HG02840 (cell line): ENCODE data around the gene NR2C2.
"Not testable (repeated sequence)": the region's sequence is repeated elsewhere in the genome, so short reads cannot be mapped to it uniquely, and the experiment has no call there.

ENCODE experiments used
- ATAC-seq: cut with Tn5 transposase; IDR thresholded peaks from one replicate; pipeline ENCODE4 v1.9.1; 2021; ENCODE audit warnings: mild to moderate bottlenecking, moderate library complexity, moderate number of reproducible peaks; ENCODE audit not compliant: unreplicated experiment, low FRiP score

Gene NR2C2

DNA sequence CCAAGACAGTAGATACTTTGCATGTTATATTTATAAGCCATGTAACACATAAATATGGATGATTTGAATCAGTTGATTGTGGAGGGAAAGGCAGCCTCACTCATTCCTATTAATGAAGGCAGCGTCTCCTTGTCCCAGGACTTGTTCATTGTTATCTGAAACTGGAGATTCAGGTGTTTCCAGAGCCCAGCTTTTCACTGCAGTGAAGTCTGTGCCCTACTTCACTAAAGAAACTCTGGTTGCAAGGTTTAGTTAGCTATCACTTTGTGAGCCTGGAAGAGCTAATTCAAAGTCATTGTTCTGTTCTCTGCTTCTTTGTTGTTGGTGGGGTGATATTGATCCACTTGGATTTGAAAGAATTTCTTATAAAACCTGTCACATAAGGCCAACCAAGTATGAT lies 9.8 kb downstream of the NR2C2 start:
- ATAC-seq: no peak

DNA sequence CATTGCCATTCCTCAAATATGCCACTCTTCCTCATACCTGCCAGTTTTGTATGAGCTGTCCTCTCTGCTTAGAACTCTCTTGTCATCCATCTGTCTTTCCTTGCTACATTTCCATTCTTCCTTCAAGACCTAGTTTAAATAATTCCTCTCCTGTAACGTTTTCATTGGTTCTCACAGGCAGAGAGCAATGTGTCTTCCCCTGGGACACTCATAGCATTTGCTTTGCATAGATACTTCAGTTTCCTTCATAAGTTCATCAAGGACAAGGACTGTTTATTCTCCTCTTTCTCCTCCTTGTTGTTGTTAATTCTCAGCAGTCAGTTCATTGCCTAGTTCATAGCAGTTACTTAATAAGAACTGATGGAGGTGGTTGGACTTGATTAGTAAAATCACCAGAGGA lies 10.5 kb downstream of the NR2C2 start:
- no peak for ATAC-seq

DNA sequence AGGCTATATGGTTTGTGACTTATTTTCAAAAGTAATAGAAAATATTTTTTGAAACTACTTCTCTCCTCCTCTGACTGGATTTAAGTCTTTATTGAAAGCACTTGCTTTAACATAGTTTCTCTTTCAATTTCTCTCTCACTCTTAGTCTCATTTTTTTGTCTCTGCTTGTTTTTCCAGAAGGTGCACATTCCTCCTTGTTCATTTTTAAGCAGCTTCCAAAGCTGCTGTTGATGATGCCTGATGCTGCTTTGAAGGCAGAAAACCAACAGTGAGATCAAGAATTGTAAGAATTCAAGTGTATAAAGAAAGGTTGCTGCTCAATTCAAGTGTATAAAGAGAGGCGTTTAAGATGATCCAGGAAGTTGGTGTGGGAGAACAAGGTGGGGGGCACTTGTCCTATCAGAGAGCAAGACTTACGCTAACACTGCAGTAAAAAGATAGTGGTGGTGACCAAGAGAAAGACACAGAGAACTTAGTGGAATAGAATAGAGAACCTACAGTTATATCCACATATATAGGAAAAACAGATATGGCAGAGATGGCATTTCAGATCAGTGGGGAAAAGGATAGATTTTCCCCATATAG lies 12.1 kb downstream of the NR2C2 start:
- ATAC-seq: no peak

DNA sequence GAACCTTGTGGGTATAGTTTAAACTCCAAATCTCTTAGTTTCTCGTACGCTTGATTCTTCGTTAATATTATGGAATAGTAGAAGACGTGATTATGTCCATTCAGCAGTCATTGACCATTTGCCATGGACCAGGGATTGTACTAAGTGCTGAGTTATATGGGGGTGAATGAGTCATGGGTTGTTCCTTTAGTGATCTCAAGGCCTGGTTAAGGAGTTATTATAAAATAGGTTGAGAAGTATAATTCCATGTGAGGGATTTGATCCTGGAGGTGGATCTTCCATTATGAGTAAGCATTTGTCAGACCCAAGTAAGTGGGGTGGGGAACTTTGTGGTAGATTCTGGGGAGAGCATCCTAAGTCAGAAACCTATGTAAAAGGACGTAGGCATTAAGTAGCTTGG lies 15.4 kb downstream of the NR2C2 start:
- ATAC-seq: no peak

DNA sequence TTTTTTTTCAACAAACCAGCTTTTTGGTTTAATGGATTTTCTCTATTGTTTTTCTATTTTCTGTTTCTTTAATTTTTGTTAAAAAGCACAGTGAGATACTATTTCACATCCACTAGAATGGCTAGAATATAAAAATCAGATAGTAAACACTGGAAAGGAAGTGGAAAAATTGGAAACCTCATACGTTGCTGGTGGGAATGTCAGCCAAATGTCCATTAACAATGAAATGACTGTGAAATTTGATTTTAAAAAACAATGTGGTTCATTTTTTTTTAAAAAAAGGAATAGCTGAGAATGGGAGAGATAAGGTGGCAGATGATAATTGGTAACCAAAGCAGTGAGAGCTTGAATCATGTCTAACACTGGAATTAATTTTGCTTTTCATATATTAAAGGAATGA lies 19.9 kb downstream of the NR2C2 start:
- ATAC-seq: no peak

DNA sequence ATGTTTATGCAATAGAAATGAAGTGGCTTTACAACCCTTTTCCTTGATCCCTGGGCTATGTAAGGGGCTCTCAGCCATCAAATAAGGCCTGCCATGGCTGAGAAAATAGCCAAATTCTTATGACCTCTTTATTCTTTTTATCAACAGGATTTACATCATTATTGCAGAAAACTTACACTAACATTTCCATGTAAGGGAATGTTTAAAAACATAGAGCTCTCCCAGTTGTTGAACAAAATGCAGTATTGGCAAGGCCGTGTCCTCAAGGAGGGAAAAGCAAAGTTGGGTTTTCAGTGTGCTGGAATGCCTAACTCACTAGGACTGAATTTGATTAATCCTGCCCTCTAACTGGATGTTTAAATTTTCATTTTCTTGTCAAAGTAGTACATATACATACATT lies 22.3 kb downstream of the NR2C2 start:
- no peak for ATAC-seq

DNA sequence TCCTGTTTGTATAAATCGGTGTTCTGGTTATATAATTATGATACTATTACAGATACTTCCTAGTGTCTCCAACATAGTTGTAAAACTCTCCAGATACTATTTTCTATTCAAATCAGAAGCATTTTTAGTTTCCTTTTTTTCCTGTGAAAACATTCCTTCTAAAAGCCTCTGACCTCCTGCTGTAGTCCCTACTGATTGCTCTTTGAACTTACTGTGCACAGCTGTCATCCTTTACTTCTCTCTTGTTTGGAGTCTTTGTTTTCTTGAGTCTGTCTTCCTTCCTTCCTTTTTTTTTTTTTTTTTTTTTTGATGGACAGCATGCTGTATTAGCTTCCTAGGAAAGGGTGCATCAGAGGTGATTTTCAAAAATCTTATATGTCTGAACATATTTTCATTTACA lies 28.9 kb downstream of the NR2C2 start:
- no peak for ATAC-seq

DNA sequence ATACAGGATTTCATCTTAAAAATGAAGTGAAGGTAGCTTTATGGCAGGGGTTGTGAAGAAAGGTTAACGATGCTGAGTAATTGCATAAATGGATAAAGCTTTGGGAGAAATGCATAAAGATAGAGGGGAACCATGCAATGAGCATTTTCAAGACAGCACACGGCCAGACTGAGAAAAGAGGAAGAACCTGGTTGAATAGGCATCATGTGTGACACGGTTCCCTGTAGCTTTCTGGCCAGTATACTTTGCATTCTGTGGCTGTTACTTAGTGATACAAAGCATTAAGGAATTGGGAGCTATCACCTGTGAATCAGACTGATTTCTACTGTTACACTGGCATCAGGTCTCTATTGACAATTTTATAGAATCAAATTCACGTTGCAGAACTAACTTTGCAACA lies 33.3 kb downstream of the NR2C2 start:
- ATAC-seq: no peak

DNA sequence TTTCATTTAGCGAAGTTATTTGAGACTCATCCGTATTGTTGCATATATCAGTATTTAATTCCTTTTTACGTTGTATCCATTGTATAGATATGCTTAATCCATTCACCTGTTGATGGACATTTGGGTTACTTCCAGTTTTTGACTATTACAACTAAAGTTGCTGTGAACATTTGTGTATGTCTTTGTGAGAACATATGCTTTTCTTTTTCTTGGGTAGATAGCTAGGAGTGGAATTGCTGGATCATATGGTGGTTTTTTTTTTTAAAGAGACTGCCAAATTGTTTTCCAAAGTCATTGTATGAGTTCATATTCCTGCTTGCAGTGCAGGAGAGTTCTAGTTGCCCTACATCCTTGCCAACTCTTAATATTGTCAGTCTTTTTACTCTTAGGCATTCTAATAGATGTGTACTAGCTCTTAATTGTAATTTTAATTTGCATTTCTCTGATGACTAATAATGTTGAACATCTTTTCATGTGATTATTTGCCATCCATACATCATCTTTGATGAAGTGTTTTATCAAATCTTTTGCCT lies 37.3 kb downstream of the NR2C2 start:
- ATAC-seq: no peak

DNA sequence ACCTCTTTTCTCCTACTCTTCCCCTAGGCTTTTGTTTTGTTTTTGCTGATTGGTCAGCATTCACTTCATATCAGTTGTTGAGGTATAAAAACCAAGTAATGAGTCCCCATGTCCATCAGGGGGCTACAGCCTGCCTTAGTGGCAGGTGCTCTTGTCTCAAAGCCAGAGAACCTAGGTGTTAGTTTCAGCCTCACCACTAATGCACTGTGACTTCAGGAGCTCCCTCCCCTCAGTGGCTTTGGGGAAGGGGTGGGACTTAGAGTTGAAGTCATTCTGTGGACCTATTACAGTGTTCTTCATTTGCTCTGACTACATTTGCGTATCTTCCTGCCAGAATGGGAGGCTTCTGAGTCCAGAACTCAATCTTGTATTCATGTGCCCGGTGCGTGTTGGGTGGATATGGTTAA lies 41.6 kb downstream of the NR2C2 start:
- ATAC-seq: peak; percentile 99

DNA sequence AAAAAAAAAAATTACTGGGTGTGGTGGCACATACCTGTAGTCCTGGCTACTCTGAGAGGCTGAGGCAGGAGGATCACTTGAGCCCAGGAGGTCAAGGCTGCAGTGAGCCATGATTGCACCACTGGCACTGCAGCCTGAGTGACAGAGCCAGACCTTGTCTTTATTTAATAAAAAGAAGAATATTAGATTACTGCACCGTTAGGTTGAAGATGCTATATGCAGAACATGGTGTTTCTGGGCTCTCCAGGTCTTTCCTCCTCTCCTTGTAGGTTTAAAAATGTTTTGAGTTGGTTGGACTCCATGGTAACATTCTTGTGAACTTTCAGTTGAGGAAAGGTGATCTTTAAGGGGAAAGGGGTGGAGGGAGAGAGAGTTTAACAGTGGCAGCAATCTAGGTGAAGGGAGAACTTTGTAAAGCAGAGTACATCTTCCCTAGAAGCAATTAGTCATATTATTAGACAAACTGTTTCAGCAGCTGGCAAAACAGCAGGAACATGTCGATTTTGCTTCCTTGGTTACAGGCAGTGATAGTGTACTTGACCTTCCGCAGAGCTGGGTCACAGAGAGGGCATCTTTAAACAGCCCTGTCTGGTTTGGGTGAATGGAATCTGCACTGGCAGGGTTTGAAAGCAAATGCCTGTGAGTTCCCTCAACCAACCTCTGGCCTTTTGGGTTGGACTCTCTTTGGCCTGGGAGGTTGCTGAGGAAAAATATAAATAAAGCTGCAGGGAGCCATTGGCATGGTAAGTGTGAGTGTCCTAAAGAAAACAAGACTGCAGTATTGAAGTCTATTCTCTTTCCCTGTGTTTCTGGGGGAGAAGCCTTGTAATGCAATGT lies 42.8 kb downstream of the NR2C2 start:
- ATAC-seq: no peak

DNA sequence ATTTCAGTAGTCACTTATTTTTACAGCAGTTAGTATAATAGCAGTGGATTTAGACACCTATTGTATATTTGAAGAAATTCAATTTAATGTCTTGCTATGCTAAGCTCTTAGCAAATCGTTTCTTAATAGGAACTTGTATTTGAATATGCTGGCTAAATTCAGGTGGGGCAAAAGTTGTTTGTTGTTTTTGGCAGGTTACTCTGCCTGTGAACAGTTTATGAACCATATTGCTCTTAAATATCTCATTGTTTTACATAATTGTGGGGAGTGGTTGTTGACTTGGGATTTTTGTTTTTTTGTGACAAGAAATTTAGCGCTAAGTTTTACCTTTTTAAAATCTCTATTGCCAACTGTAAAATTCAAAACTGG lies 43.4 kb downstream of the NR2C2 start:
- no peak for ATAC-seq

DNA sequence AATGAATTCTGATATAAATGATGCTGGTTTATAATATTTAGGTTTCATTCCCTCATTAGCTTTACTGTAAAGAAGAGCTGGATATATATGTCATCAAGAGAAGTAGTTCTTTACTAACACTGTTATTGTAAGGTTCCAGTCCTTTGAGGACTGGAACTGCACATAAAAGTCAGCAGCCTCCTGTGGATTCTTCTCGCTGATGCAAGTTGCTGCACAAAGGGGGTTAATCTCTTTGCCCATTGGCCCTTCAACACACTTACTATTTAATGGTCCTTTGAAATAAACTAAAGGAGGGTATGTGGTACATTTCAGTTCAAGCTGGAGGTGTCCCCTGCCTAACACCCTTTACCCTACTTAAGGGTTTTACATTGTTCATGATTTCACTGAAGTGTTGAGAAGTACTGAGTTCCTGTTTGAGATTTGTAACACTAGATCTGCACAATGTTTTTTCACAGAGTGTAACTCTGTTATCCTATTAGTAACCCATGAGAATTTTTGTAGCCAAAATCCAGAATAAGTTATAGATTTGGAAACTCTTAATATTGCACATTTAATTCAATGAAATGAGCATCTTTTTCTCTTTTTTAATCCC lies 43.9 kb downstream of the NR2C2 start:
- ATAC-seq: no peak

DNA sequence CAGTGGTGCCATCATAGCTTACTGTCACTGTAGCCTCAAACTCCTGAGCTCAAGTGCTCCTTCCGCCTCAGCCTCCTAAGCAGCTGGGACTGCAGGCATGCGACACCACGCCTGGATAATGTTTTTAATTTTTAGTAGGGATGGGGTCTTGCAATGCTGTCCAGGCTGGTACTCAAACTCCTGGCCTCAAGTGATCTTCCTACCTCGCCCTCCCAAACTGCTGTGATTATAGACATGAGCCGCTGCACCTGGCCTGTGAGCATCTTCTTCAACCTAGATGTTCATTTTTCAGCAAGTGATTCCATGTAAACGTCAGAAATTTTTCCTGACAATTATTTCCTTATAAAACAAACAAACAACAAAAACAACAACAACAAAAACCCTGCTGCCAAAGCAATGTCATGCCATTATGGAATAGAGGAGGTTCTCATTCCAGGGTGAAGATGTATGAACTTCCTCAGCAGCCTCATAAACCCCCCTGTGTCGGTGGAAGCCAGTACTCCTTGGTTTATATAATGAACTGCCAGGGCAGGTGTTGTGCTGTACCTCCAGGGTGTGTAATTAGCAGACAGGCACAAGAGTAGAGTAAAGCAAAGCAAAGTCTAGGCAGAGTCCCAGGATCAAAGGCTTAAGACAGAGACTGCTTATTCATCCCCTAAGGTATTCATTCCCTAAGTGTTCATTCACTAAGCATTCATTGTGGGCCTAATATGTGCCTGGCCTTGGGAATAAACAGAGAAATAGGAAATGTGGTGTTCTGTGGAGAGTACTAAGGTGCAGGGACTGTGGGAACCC lies 44.6 kb downstream of the NR2C2 start:
- ATAC-seq: no peak

DNA sequence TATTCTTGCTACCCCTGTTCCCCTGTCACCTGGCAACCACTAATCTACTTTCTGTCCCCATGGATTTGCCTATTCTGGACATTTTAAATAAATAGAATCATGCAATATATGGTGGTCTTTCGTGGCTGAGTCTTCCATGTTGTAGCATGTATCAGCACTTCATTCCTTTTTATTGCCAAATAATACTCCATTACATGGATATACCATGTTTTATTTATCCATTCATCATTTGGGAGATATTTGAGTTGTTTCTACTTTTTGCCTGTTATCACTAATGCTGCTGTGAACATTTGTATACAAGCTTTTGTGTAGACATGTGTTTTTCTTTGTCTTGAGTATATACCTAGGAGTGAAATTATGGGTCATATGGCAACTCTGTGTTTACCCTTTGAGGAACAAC lies 50.6 kb downstream of the NR2C2 start:
- ATAC-seq: no peak

DNA sequence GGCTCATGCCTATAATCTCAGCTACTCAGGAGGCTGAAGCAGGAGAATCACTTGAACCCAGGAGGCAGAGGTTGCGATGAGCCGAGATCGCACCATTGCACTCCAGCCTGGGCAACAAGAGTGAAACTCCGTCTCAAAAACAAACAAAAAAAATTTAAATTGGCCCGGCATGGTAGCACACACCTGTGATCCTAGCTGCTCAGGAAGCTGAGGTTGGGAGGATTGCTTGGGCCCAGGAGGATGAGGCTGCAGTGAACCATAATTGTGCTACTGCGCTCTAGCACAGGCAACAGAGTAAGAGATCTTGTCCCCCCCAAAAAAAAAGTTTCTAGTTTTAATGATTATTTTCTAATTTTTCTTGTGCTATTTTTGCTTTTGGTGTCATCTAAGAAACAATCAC lies 51.8 kb downstream of the NR2C2 start:
- ATAC-seq: not testable (repeated sequence)

DNA sequence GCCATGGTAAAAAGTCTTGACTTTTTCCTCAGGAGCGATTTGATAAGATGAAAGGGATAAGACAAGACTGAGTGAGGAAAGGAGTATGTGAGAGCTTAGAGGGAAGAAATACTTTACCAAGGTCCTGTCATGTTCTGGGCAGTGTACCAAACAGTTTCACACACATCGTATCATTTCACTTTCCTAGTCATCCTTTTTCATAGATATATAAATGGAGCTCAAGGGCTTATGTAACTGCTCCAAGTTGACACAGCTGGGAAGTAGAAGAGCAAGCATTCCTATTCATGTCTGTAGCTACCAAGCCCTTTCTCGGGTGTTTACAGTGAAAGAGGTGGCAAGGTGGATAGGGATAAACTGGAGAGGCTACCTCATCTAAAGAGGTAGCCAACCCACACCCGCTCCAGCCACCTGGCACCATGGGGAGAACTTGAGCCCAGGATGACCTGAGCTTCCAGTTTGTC lies 60.3 kb downstream of the NR2C2 start:
- ATAC-seq: no peak

DNA sequence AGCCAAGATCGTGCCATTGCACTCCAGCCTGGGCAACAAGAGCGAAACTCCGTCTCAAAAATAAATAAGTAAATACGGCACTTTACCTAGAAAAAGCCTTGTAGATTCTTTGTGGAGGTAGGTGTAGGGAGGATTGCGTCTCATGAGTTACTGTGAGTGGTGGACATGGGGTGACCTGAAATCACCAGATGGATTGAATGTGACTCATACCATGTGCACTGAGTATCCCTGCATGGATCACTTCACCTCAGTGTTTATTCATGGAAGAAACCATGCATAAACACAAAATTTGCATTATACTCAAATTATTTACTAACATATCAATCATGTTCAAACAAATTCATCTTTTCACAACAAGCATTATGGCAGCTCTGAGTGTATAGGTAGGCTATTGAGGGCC lies 61.8 kb downstream of the NR2C2 start:
- ATAC-seq: no peak

DNA sequence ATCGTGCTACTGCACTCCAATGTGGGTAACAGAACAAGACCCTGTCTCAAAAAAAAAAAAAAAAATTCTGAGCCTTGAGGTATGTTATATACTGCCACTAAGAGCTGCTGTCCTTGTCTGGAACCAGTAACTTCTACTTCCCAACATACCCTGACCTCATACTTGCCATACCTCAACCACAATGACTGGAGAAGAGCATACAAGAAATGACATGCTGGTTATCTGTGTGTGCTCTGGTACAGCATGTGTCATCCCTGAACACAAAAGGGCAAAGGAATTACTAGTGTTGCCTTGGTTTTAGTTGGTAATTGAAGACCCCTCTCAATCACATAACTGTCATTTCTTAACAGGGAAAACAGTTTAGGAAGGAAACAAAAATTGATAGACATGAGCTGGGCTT lies 63.3 kb downstream of the NR2C2 start:
- no peak for ATAC-seq

DNA sequence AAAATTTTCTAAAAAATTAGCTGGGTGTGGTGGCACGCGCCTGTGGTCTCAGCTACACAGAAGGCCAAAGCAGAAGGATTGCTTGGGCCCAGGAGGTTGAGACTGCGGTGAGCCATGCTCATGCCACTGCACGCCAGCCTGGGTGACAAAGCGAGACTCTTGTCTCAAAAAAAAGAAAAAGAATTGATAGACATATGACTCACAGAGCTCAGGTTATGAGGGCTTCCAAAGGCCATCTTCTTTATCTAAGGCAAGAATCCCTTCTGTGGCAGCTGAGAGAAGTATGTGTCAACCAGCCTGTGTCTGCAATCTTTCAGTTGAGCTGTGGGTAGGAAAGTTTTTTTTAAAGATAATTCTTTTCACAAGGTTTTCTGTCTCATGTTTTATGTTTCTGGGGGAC lies 63.8 kb downstream of the NR2C2 start:
- ATAC-seq: no peak
